NCI-H446 (cell line): Measurements from ENCODE around the gene ZFP36L1.

Experiments
- DNase-seq, 2 experiments: peaks; one replicate each; lab custom pipeline; 2025; lab: John Stamatoyannopoulos, UW

Gene ZFP36L1

DNA sequence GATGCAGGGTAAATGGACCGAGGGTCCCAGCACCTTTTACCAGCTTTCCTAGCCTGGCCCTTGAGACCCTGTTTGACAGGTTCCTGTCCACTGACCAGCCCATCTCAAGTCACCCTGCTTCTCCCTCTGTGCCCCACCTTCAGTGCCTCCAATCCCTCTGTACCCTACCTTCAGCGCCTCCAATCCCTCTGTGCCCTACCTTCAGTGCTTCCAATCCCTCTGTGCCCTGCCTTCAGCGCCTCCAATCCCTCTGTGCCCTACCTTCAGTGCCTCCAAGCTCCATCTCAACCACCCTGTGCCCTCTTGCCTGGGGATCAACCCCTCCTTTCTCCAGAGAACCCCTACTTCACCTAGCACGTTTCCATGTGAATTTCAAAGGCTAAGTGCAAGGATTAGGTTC is 54.3 kb downstream of the ZFP36L1 start:
- no peak for DNase-seq
